GM23338 (cell line): ENCODE results near the gene MFAP3L. TPM values are rescaled to one million over a fixed set of nuclear protein-coding genes. Genes with fewer than 3 reads are reported as not detected.

Source experiments
- ATAC-seq: fragments of 200-7000 bp; cut with Tn5 transposase; 3 replicates; pipeline ENCODE4 v1.9.1; 2020
- DNase-seq: peaks from one replicate; pipeline ENCODE4 v3.0.0-alpha.2; 2015; ENCODE audit warnings: low spot score
- H2AFZ ChIP-seq: fragments of 200-600 bp; sonication (generic); 2 replicates; pipeline ENCODE4 v1.8.0; 2016; ENCODE audit warnings: antibody characterized with exemption, mild to moderate bottlenecking, moderate library complexity
- H3F3A ChIP-seq: fragments of 200-600 bp; sonication (generic); replicated peaks from 2 replicates; pipeline ENCODE4 v1.8.0; 2017; ENCODE audit warnings: antibody characterized with exemption, mixed run types, low read depth
- H3K27ac ChIP-seq: fragments of 200-600 bp; sonication (generic); 2 replicates; pipeline ENCODE4 v1.6.1; 2016; ENCODE audit warnings: low read depth
- H3K27me3 ChIP-seq: fragments of 200-600 bp; sonication (generic); 2 replicates; pipeline ENCODE4 v1.8.0; 2016; ENCODE audit warnings: mild to moderate bottlenecking, mixed run types, moderate library complexity; ENCODE audit not compliant: insufficient read depth
- H3K36me3 ChIP-seq: fragments of 200-600 bp; sonication (generic); 2 replicates; pipeline ENCODE4 v1.8.0; 2016; ENCODE audit warnings: mild to moderate bottlenecking; ENCODE audit not compliant: insufficient read depth
- H3K4me1 ChIP-seq: fragments of 200-600 bp; sonication (generic); 2 replicates; pipeline ENCODE4 v1.8.0; 2016; ENCODE audit warnings: mild to moderate bottlenecking, moderate library complexity; ENCODE audit not compliant: insufficient read depth
- H3K4me2 ChIP-seq: fragments of 200-600 bp; sonication (generic); 2 replicates; pipeline ENCODE4 v1.7.1; 2017; ENCODE audit warnings: mixed run types
- H3K4me3 ChIP-seq: fragments of 200-600 bp; sonication (generic); 2 replicates; pipeline ENCODE4 v1.6.1; 2016; ENCODE audit warnings: mixed run types
- H3K79me2 ChIP-seq: fragments of 200-600 bp; sonication (generic); replicated peaks from 2 replicates; pipeline ENCODE4 v1.8.0; 2017; ENCODE audit warnings: mild to moderate bottlenecking; ENCODE audit not compliant: insufficient read depth
- H3K9me2 ChIP-seq: fragments of 200-600 bp; sonication (generic); 2 replicates; pipeline ENCODE4 v1.8.0; 2017; ENCODE audit not compliant: insufficient read depth
- H4K20me1 ChIP-seq: fragments of 200-600 bp; sonication (generic); replicated peaks from 2 replicates; pipeline ENCODE4 v1.8.0; 2017; ENCODE audit warnings: mild to moderate bottlenecking; ENCODE audit not compliant: insufficient read depth
- H3K27ac Mint-ChIP-seq: 2 replicates; pipeline ENCODE4 v1.8.0; 2020; ENCODE audit warnings: inconsistent platforms, mild to moderate bottlenecking, moderate library complexity, mixed read lengths
- H3K27me3 Mint-ChIP-seq: 3 replicates; pipeline ENCODE4 v1.8.0; 2022; ENCODE audit warnings: low read depth, mild to moderate bottlenecking, moderate library complexity, mixed read lengths, inconsistent platforms; ENCODE audit not compliant: insufficient read depth, poor library complexity
- H3K36me3 Mint-ChIP-seq: 3 replicates; pipeline ENCODE4 v1.8.0; 2021; ENCODE audit warnings: low read depth, mild to moderate bottlenecking, inconsistent platforms, moderate library complexity, mixed read lengths
- H3K4me1 Mint-ChIP-seq: 3 replicates; pipeline ENCODE4 v1.8.0; 2020; ENCODE audit warnings: mild to moderate bottlenecking, inconsistent platforms, mixed read lengths
- H3K4me3 Mint-ChIP-seq: 3 replicates; pipeline ENCODE4 v1.8.0; 2021; ENCODE audit warnings: moderate library complexity, mild to moderate bottlenecking, inconsistent platforms, mixed read lengths
- H3K9me3 Mint-ChIP-seq: 3 replicates; pipeline ENCODE4 v1.8.0; 2020; ENCODE audit warnings: moderate library complexity, mild to moderate bottlenecking, inconsistent platforms, mixed read lengths
- CREB1 ChIP-seq: fragments of 250-450 bp; sonication (Bioruptor Pico); IDR thresholded peaks from 2 replicates; pipeline ENCODE4 v1.5.0; 2020; ENCODE audit warnings: low read depth, mild to moderate bottlenecking, moderate library complexity
- JUNB ChIP-seq: IDR thresholded peaks from one replicate; pipeline ENCODE4 v1.6.1; 2016; ENCODE audit warnings: antibody characterized with exemption; ENCODE audit not compliant: unreplicated experiment
- POLR2AphosphoS5 ChIP-seq: IDR thresholded peaks from 2 replicates; pipeline ENCODE4 v1.6.1; 2016; ENCODE audit warnings: antibody characterized with exemption, low read depth
- STAT1 ChIP-seq: IDR thresholded peaks from one replicate; pipeline ENCODE4 v1.6.1; 2016; ENCODE audit warnings: antibody characterized with exemption; ENCODE audit not compliant: unreplicated experiment
- ZNF114 ChIP-seq: fragments of 250-450 bp; sonication (Bioruptor Pico); IDR thresholded peaks from 2 replicates; pipeline ENCODE4 v1.5.0; 2020; ENCODE audit warnings: mild to moderate bottlenecking, moderate library complexity
- ZNF331 ChIP-seq: fragments of 250-450 bp; sonication (Bioruptor Pico); IDR thresholded peaks from 2 replicates; pipeline ENCODE4 v1.5.0; 2020; ENCODE audit warnings: low read depth, mild to moderate bottlenecking, moderate library complexity
- polyA plus RNA-seq: library from polyadenylated mRNA; unstranded; fragments of >200 nt; fragmentation: Nextera tagmentation; extraction: Ambion mirVana; gene quantifications from 2 replicates; pipeline ENCODE4 v1.2.1, GENCODE V29; 2016
- total RNA-seq: library from RNA; depleted of rRNA; stranded (reverse); fragments of >200 nt; shearing (Covaris generic); gene quantifications from 2 replicates; pipeline ENCODE4 v1.2.3, GENCODE V29; 2014
- TF ChIP-seq, protein P1 (sequence below): IDR thresholded peaks from 2 replicates; pipeline ENCODE4 v1.6.1; 2016; ENCODE audit warnings: antibody characterized with exemption
- TF ChIP-seq, protein P2 (sequence below): fragments of 250-450 bp; sonication (Bioruptor Pico); IDR thresholded peaks from 2 replicates; pipeline ENCODE4 v1.5.0; 2020; ENCODE audit warnings: mild to moderate bottlenecking, moderate library complexity

MFAP3L gene
- total and polyA plus RNA-seq, 2 experiments from 2014 or later, result 3.4 to 7.9 TPM

DNA sequence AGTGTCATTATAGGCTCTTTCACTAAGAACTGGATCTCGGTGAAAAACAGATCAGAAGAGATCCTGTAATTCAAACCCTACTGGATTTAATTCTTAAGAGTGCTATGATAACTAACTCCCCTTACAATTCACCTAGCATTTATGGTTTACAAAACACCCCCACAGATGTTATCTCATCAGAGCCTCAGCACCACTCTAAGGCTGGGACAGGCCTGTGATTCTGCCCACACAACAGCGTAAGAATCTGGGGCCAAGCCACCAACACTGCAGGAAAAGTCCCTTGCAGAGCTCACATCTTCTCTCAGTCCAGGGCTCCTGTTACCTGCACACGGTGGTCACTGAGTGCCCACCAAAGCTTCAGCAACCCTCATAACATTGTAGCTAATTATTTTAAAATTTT is 8.9 kb downstream of the MFAP3L start:
- H3K9me2 ChIP-seq, result peaks cover 5% of the 10 kb centered on the region; the same call in 1 of the 2 replicates
- peaks cover 2% of the 10 kb centered on the region for H3K27me3 Mint-ChIP-seq
- no peak overlapping the region for H3K4me3 Mint-ChIP-seq
- peaks cover 28% of the 10 kb centered on the region for H3K4me1 Mint-ChIP-seq
- peaks cover 14% of the 10 kb centered on the region; the same call in 1 of the 2 replicates for H3K4me1 ChIP-seq
- no peak for TF ChIP-seq JUNB
- TF ChIP-seq, protein P1, sequence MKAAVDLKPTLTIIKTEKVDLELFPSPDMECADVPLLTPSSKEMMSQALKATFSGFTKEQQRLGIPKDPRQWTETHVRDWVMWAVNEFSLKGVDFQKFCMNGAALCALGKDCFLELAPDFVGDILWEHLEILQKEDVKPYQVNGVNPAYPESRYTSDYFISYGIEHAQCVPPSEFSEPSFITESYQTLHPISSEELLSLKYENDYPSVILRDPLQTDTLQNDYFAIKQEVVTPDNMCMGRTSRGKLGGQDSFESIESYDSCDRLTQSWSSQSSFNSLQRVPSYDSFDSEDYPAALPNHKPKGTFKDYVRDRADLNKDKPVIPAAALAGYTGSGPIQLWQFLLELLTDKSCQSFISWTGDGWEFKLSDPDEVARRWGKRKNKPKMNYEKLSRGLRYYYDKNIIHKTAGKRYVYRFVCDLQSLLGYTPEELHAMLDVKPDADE, result no peak
- no peak for TF ChIP-seq ZNF331
- TF ChIP-seq POLR2AphosphoS5, result no peak
- TF ChIP-seq, protein P2, sequence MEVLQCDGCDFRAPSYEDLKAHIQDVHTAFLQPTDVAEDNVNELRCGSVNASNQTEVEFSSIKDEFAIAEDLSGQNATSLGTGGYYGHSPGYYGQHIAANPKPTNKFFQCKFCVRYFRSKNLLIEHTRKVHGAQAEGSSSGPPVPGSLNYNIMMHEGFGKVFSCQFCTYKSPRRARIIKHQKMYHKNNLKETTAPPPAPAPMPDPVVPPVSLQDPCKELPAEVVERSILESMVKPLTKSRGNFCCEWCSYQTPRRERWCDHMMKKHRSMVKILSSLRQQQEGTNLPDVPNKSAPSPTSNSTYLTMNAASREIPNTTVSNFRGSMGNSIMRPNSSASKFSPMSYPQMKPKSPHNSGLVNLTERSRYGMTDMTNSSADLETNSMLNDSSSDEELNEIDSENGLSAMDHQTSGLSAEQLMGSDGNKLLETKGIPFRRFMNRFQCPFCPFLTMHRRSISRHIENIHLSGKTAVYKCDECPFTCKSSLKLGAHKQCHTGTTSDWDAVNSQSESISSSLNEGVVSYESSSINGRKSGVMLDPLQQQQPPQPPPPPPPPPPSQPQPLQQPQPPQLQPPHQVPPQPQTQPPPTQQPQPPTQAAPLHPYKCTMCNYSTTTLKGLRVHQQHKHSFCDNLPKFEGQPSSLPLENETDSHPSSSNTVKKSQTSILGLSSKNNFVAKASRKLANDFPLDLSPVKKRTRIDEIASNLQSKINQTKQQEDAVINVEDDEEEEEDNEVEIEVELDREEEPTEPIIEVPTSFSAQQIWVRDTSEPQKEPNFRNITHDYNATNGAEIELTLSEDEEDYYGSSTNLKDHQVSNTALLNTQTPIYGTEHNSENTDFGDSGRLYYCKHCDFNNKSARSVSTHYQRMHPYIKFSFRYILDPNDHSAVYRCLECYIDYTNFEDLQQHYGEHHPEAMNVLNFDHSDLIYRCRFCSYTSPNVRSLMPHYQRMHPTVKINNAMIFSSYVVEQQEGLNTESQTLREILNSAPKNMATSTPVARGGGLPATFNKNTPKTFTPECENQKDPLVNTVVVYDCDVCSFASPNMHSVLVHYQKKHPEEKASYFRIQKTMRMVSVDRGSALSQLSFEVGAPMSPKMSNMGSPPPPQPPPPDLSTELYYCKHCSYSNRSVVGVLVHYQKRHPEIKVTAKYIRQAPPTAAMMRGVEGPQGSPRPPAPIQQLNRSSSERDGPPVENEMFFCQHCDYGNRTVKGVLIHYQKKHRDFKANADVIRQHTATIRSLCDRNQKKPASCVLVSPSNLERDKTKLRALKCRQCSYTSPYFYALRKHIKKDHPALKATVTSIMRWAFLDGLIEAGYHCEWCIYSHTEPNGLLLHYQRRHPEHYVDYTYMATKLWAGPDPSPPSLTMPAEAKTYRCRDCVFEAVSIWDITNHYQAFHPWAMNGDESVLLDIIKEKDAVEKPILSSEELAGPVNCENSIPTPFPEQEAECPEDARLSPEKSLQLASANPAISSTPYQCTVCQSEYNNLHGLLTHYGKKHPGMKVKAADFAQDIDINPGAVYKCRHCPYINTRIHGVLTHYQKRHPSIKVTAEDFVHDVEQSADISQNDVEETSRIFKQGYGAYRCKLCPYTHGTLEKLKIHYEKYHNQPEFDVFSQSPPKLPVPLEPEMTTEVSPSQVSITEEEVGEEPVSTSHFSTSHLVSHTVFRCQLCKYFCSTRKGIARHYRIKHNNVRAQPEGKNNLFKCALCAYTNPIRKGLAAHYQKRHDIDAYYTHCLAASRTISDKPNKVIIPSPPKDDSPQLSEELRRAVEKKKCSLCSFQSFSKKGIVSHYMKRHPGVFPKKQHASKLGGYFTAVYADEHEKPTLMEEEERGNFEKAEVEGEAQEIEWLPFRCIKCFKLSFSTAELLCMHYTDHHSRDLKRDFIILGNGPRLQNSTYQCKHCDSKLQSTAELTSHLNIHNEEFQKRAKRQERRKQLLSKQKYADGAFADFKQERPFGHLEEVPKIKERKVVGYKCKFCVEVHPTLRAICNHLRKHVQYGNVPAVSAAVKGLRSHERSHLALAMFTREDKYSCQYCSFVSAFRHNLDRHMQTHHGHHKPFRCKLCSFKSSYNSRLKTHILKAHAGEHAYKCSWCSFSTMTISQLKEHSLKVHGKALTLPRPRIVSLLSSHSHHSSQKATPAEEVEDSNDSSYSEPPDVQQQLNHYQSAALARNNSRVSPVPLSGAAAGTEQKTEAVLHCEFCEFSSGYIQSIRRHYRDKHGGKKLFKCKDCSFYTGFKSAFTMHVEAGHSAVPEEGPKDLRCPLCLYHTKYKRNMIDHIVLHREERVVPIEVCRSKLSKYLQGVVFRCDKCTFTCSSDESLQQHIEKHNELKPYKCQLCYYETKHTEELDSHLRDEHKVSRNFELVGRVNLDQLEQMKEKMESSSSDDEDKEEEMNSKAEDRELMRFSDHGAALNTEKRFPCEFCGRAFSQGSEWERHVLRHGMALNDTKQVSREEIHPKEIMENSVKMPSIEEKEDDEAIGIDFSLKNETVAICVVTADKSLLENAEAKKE (CRISPR knock-in tag), result no peak
- TF ChIP-seq ZNF114, result no peak
- no peak for TF ChIP-seq CREB1 (CRISPR knock-in tag)
- no peak for TF ChIP-seq STAT1
- ATAC-seq (no peak), DNase-seq (no peak)
- H3K27me3 ChIP-seq, result no peaks in the 10 kb centered on the region
- H3K4me3 ChIP-seq, result no peak overlapping the region
- no peaks in the 10 kb centered on the region for H3K36me3 ChIP-seq
- H3F3A ChIP-seq, result no peaks in the 10 kb centered on the region
- H3K79me2 ChIP-seq, result no peaks in the 10 kb centered on the region; the same call in none of the 2 replicates
- no peaks in the 10 kb centered on the region for H4K20me1 ChIP-seq
- H3K36me3 Mint-ChIP-seq, result no peaks in the 10 kb centered on the region
- no peak overlapping the region for H2AFZ ChIP-seq
- H3K9me3 Mint-ChIP-seq, result no peaks in the 10 kb centered on the region
- H3K27ac ChIP-seq, result no peak overlapping the region
- no peak overlapping the region for H3K27ac Mint-ChIP-seq
- H3K4me2 ChIP-seq, result no peak overlapping the region
